K562 (cell line): ENCODE data around the gene PDLIM7. TPM values are rescaled to one million over a fixed set of nuclear protein-coding genes. Genes with fewer than 3 reads are reported as not detected.

Experiments used
- AFF4 ChIP-seq: sonication (generic); formaldehyde crosslinking; IDR thresholded peaks from 2 replicates; pipeline ENCODE4 v1.8.0; 2023; ENCODE audit warnings: mild to moderate bottlenecking, missing genetic modification reagents
- ATF7 ChIP-seq: fragments of 450-650 bp; IDR thresholded peaks from 2 replicates; pipeline ENCODE4 v1.7.1; 2014; ENCODE audit warnings: mild to moderate bottlenecking, moderate library complexity
- FOXM1 ChIP-seq, 2 experiments: fragments of 450-650 bp in 1 of 2; sonication (generic) in 1 of 2; formaldehyde crosslinking in 1 of 2; IDR thresholded peaks; 2 replicates each; pipeline versions ENCODE4 v1.6.1 to v1.9.0; 2017 to 2022; ENCODE audit warnings: low read depth in 2 of 2, mild to moderate bottlenecking in 2 of 2, missing genetic modification reagents in 1 of 2, moderate library complexity in 1 of 2
- HCFC1 ChIP-seq: IDR thresholded peaks from 2 replicates; pipeline ENCODE4 v1.6.1; 2012; ENCODE audit warnings: low read depth, low read length, improper control_type of control experiment
- HMG20B ChIP-seq: fragments of 250-450 bp; sonication (Bioruptor Pico); IDR thresholded peaks from 2 replicates; pipeline ENCODE4 v1.5.0; 2021; ENCODE audit warnings: mild to moderate bottlenecking
- HMGXB4 ChIP-seq: sonication (generic); formaldehyde crosslinking; IDR thresholded peaks from 2 replicates; pipeline ENCODE4 v1.8.1; 2023; ENCODE audit warnings: mild to moderate bottlenecking, missing genetic modification reagents
- KDM2B ChIP-seq: fragments of 250-450 bp; sonication (Bioruptor Pico); IDR thresholded peaks from 2 replicates; pipeline ENCODE4 v1.8.0; 2021; ENCODE audit warnings: mild to moderate bottlenecking, moderate library complexity
- L3MBTL2 ChIP-seq: fragments of 450-650 bp; IDR thresholded peaks from 2 replicates; pipeline ENCODE4 v1.6.1; 2016; ENCODE audit warnings: mild to moderate bottlenecking, moderate library complexity
- MAZ ChIP-seq, 2 experiments: fragments of 450-650 bp in 1 of 2; sonication (generic) in 1 of 2; formaldehyde crosslinking; IDR thresholded peaks in 1 of 2; conservative IDR thresholded peaks in 1 of 2; 2 replicates each; pipeline versions ENCODE4 v1.4.0 to v1.5.0; 2020; ENCODE audit warnings: mild to moderate bottlenecking in 1 of 2, missing genetic modification reagents in 1 of 2
- MBD1 ChIP-seq: fragments of 250-450 bp; sonication (Bioruptor Pico); IDR thresholded peaks from 2 replicates; pipeline ENCODE4 v1.8.0; 2022; ENCODE audit warnings: inconsistent platforms
- MLX ChIP-seq, 2 experiments: fragments of 450-650 bp in 1 of 2; sonication (generic) in 1 of 2; formaldehyde crosslinking; conservative IDR thresholded peaks; 2 replicates each; pipeline versions ENCODE4 v1.4.0 to v1.8.1; 2020 to 2022; ENCODE audit warnings: mild to moderate bottlenecking in 1 of 2, missing genetic modification reagents in 1 of 2
- RBBP5 ChIP-seq: fragments of 200-600 bp; sonication (generic); IDR thresholded peaks from 2 replicates; pipeline ENCODE4 v1.6.1; 2012; ENCODE audit warnings: borderline replicate concordance, mild to moderate bottlenecking, low read length, control low read depth, inconsistent platforms; ENCODE audit not compliant: insufficient read depth, poor library complexity, severe bottlenecking
- RCOR1 ChIP-seq, 2 experiments: IDR thresholded peaks; 2 replicates each; pipeline ENCODE4 v1.6.1; 2012; ENCODE audit warnings: low read depth in 2 of 2, low read length in 2 of 2, borderline replicate concordance in 1 of 2, improper control_type of control experiment in 1 of 2
- TRIM28 ChIP-seq: fragments of 450-650 bp; IDR thresholded peaks from 2 replicates; pipeline ENCODE4 v1.6.1; 2017
- TSC22D4 ChIP-seq: fragments of 450-650 bp; IDR thresholded peaks from 2 replicates; pipeline ENCODE4 v1.6.1; 2016; ENCODE audit warnings: missing genetic modification characterization, missing biosample characterization, control low read depth
- ZBTB5 ChIP-seq: fragments of 450-650 bp; IDR thresholded peaks from 2 replicates; pipeline ENCODE4 v1.6.1; 2017; ENCODE audit warnings: antibody characterized with exemption
- ZNF165 ChIP-seq: fragments of 250-450 bp; sonication (Bioruptor Pico); IDR thresholded peaks from 2 replicates; pipeline ENCODE4 v1.4.0; 2020; ENCODE audit warnings: borderline replicate concordance
- ZNF311 ChIP-seq: fragments of 250-450 bp; sonication (Bioruptor Pico); IDR thresholded peaks from 2 replicates; pipeline ENCODE4 v1.4.0; 2020; ENCODE audit warnings: mild to moderate bottlenecking, moderate library complexity
- ZNF780A ChIP-seq: fragments of 250-450 bp; sonication (Bioruptor Pico); IDR thresholded peaks from 2 replicates; pipeline ENCODE4 v1.5.0; 2021; ENCODE audit warnings: mild to moderate bottlenecking
- polyA plus RNA-seq, 8 experiments: library from polyadenylated mRNA; depleted of rRNA in 4 of 8; stranded (reverse) in 5 of 8; unstranded in 3 of 8; fragments of >200 nt; fragmentation: Nextera tagmentation in 2 of 8; fragmentation: Illumina TruSeq in 1 of 8; extraction: Ambion mirVana in 2 of 8; extraction: Trizol in 1 of 8; gene quantifications; 2 replicates each; pipeline versions ENCODE4 v1.2.1 to v1.2.3, GENCODE V29; 2011 to 2014; ENCODE audit warnings: inconsistent platforms in 1 of 8, missing spikeins in 1 of 8
- total RNA-seq, 7 experiments: library from RNA; depleted of rRNA in 6 of 7; stranded (reverse); fragments of >200 nt in 6 of 7; fragmentation: Illumina TruSeq in 2 of 7; extraction: Trizol in 2 of 7; gene quantifications; 2 replicates each; pipeline versions ENCODE4 v1.2.1 to v1.2.3, GENCODE V29; 2011 to 2021; ENCODE audit warnings: low replicate concordance in 1 of 7

PDLIM7 gene
- total and polyA plus RNA-seq, 9 of the 15 experiments (the other 6 are each of a cell fraction or from before 2014, with no cell fraction given) = 2.1 to 124 (median 32.6) TPM

- no peak for TF ChIP-seq TSC22D4 (tag)
- TF ChIP-seq ZNF165 = no peak
- TF ChIP-seq RBBP5 = no peak
- TF ChIP-seq MAZ (CRISPR knock-in tag; conservative IDR thresholded peaks at IDR 0.05 in 1 of 2, IDR thresholded peaks at IDR 0.05 in 1 of 2) = no peak
- peak in 1 of 2 experiments; percentile 15; a peak in 1 of 4 replicates for TF ChIP-seq RCOR1 (IDR thresholded peaks at IDR 0.05; ENCODE audit: borderline replicate concordance in 1 of 2, low read depth in 2 of 2, low read length in 2 of 2)
- peak; percentile 36; the same call in 1 of the 2 replicates for TF ChIP-seq FOXM1 (IDR thresholded peaks at IDR 0.05; ENCODE audit: low read depth)
- no peak for TF ChIP-seq FOXM1 (CRISPR knock-in tag; IDR thresholded peaks at IDR 0.05; ENCODE audit: low read depth)
- TF ChIP-seq ATF7 = no peak
- no peak for TF ChIP-seq KDM2B (CRISPR knock-in tag)
- no peak for TF ChIP-seq HCFC1
- TF ChIP-seq ZBTB5 = no peak
- TF ChIP-seq HMGXB4 (CRISPR knock-in tag) = no peak
- no peak for TF ChIP-seq HMG20B
- no peak for TF ChIP-seq TRIM28
- no peak for TF ChIP-seq L3MBTL2
- TF ChIP-seq ZNF311 (CRISPR knock-in tag) = no peak
- no peak for TF ChIP-seq AFF4
- no peak for TF ChIP-seq MLX (CRISPR knock-in tag; conservative IDR thresholded peaks at IDR 0.05)
- no peak for TF ChIP-seq ZNF780A (CRISPR knock-in tag)
- no peak for TF ChIP-seq MBD1
Measured at GRCh38 chr5:177508837-177509236, 11.4 kb upstream of the PDLIM7 start (continued).
